Right lobe of liver (tissue), 6 donors: ENCODE results near the gene SHC2. TPM values are rescaled to one million over a fixed set of nuclear protein-coding genes. Genes with fewer than 3 reads are reported as not detected.
"Not testable (repeated sequence)": the region's sequence is repeated elsewhere in the genome, so short reads cannot be mapped to it uniquely, and the experiment has no call there.

Source experiments
- ATAC-seq, 4 donors: fragments of 200-7000 bp; cut with Tn5 transposase; one replicate each; pipeline ENCODE4 v1.9.1; 2020; ENCODE audit warnings: mild to moderate bottlenecking in 4 of 4, moderate library complexity in 4 of 4
- DNase-seq, 3 donors: peaks; one replicate each; pipeline ENCODE4 v3.0.0-alpha.2; 2020
- H3K27ac ChIP-seq, 3 donors: fragments of 200-600 bp; one replicate each; pipeline ENCODE4 v1.8.0; 2022
- H3K27me3 ChIP-seq, 2 donors: fragments of 200-600 bp; one replicate each; pipeline ENCODE4 v1.8.0; 2022
- H3K36me3 ChIP-seq, 4 donors: fragments of 200-600 bp; sonication (generic) in 1 of 4; one replicate each; pipeline versions ENCODE4 v1.5.1 to v1.8.0; 2017 to 2022; ENCODE audit warnings: control low read depth in 1 of 4
- H3K4me1 ChIP-seq, 4 donors: fragments of 200-600 bp; sonication (generic) in 1 of 4; one replicate each; pipeline versions ENCODE4 v1.5.1 to v1.8.0; 2017 to 2022; ENCODE audit warnings: control low read depth in 1 of 4
- H3K4me3 ChIP-seq, 3 donors: fragments of 200-600 bp; one replicate each; pipeline ENCODE4 v1.8.0; 2022
- H3K9me3 ChIP-seq, 4 donors: fragments of 200-600 bp; sonication (generic) in 1 of 4; one replicate each; pipeline versions ENCODE4 v1.5.1 to v1.8.0; 2017 to 2022; ENCODE audit warnings: control low read depth in 1 of 4
- CTCF ChIP-seq, 4 donors: fragments of 200-600 bp in 3 of 4; fragments of 450-650 bp in 1 of 4; IDR thresholded peaks; one replicate each; pipeline versions ENCODE4 v1.5.1 to v1.8.0; 2016 to 2022; ENCODE audit warnings: antibody characterized with exemption in 4 of 4, mild to moderate bottlenecking in 2 of 4
- POLR2A ChIP-seq: fragments of 450-650 bp; IDR thresholded peaks from one replicate; pipeline ENCODE4 v1.6.1; 2017; ENCODE audit warnings: antibody characterized with exemption, mild to moderate bottlenecking
- WGBS: methylation state at CpG from one replicate; pipeline ENCODE4 v1.1.6; 2018; ENCODE audit warnings: low coverage, low lambda C conversion rate; ENCODE audit not compliant: insufficient coverage; ENCODE audit errors: missing lambda C conversion rate; 5-methylcytosine and 5-hydroxymethylcytosine counted together
- intact Hi-C, 2 donors: fragments of 100-400 bp; cut with DNase I; formaldehyde crosslinking; loops; one replicate each; pipeline versions ENCODE4 v1.11.2 to v1.14.1; 2022
- total RNA-seq, 6 experiments: library from RNA; depleted of rRNA in 2 of 6; stranded (reverse); fragments of >200 nt in 2 of 6; fragmentation: NEBNext Ultra II Directional in 3 of 6; extraction: Animal tissue kit (Norgen Biotek cat#: 25700) in 3 of 6; gene quantifications; one replicate each; pipeline versions ENCODE4 v1.1.0 to v1.2.4, GENCODE V29; 2016 to 2023
- donor health status: DM: no; HTN: yes; CAD: no.
- donor health status: DM: no; HTN: no; CAD: no.
- donor health status: DM: no; HTN: no; CAD: no.
- donor health status: DM: no; HTN: yes; CAD: no.
- donor health status: DM: no; HTN: yes; CAD: no.

Gene SHC2
- total RNA-seq, 6 experiments from 2014 or later: 48.4 to 69.9 (median 59.1) TPM

- 70% methylated on average over 2 of the region's 12 CpGs for WGBS
- TF ChIP-seq POLR2A: no peak
- no peak for TF ChIP-seq CTCF (IDR thresholded peaks at IDR 0.05)
- DNase-seq: peak in 1 of 3 donors; percentile 33
- H3K27me3 ChIP-seq: no peaks in the 10 kb centered on the region
- H3K27ac ChIP-seq: no peak overlapping the region
- intact Hi-C loops: no loop called here
- ATAC-seq: no peak
- H3K9me3 ChIP-seq: no peaks in the 10 kb centered on the region
- H3K4me1 ChIP-seq: no peaks in the 10 kb centered on the region
- no peaks in the 10 kb centered on the region for H3K36me3 ChIP-seq
- no peak overlapping the region for H3K4me3 ChIP-seq
These were observed 70.9 kb downstream of the SHC2 start for GRCh38 chr19:389935-390289.

- Histone ChIP-seq H3K4me3 (no peak overlapping the region), H3K4me1 (no peaks in the 10 kb centered on the region), H3K27ac (no peak overlapping the region), H3K9me3 (no peaks in the 10 kb centered on the region), H3K36me3 (no peaks in the 10 kb centered on the region), H3K27me3 (no peaks in the 10 kb centered on the region)
- WGBS: 29% methylated on average over 10 of the region's 21 CpGs
- ATAC-seq (peak in 2 of 4 donors; percentile 33 to 36), DNase-seq (peak in 1 of 3 donors; percentile 23)
- no peak for TF ChIP-seq CTCF (IDR thresholded peaks at IDR 0.05)
- TF ChIP-seq POLR2A: no peak
- intact Hi-C loops: no loop called here
These were observed 71.4 kb downstream of the SHC2 start for GRCh38 chr19:389255-389934.

DNA sequence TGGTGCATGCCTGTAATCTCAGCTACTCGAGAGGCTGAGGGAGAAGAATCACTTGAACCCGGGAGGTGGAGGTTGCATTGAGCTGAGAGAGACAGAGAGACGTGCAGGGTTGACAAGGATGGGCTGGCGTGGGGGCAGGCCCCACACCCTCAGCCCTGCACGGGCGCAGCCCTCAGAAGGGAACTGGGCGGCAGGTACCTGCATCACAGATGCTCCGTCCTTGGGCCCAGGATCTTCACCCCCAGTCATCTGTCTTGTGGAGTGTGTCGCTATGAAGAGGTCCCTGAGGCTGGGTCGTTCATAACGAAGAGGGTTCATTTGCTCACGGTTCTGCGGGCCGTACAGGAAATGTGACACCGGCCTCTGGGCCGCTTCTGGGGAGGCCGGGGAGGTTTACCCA is 72.1 kb downstream of the SHC2 start:
- Histone ChIP-seq H3K9me3 (no peaks in the 10 kb centered on the region), H3K36me3 (no peaks in the 10 kb centered on the region), H3K27me3 (no peaks in the 10 kb centered on the region), H3K4me1 (no peaks in the 10 kb centered on the region), H3K27ac (no peak overlapping the region), H3K4me3 (no peak overlapping the region)
- no peak for TF ChIP-seq CTCF (IDR thresholded peaks at IDR 0.05)
- no peak for TF ChIP-seq POLR2A
- WGBS: 64% methylated on average over 10 of the region's 17 CpGs
- intact Hi-C loops: no loop called here
- ATAC-seq (no peak), DNase-seq (peak in 1 of 3 donors; percentile 31)

DNA sequence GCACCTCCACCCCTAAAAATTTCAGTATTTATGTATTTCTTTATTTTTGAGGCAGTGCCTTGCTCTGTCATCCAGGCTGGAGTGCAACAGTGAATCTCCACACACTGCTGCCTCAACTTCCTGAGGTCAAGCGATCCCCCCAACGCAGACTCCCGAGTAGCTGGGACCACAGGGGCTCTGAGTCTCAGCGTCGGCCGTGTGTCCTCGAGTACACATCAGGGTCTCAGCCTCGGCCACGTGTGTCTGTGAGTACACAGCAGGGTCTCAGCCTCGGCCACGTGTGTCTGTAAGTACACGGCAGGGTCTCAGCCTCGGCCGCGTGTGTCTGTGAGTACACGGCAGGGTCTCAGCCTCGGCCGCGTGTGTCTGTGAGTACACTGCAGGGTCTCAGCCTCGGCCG is 73.1 kb downstream of the SHC2 start:
- Histone ChIP-seq H3K4me3 (no peak overlapping the region), H3K4me1 (no peaks in the 10 kb centered on the region), H3K9me3 (no peaks in the 10 kb centered on the region), H3K27ac (no peak overlapping the region), H3K36me3 (no peaks in the 10 kb centered on the region), H3K27me3 (no peaks in the 10 kb centered on the region)
- DNase-seq (no peak), ATAC-seq (no peak)
- TF ChIP-seq POLR2A: no peak
- no peak for TF ChIP-seq CTCF (IDR thresholded peaks at IDR 0.05)
- intact Hi-C loops: no loop called here
- WGBS: 29% methylated on average over 5 of the region's 21 CpGs

- H3K4me3 ChIP-seq, ATAC-seq, H3K27ac ChIP-seq, H3K27me3 ChIP-seq, DNase-seq, H3K4me1 ChIP-seq, intact Hi-C loops, H3K36me3 ChIP-seq, H3K9me3 ChIP-seq: not testable (repeated sequence)
- 26% methylated on average over 13 of the region's 22 CpGs for WGBS
These were observed 74.1 kb downstream of the SHC2 start for GRCh38 chr19:386632-387301.

DNA sequence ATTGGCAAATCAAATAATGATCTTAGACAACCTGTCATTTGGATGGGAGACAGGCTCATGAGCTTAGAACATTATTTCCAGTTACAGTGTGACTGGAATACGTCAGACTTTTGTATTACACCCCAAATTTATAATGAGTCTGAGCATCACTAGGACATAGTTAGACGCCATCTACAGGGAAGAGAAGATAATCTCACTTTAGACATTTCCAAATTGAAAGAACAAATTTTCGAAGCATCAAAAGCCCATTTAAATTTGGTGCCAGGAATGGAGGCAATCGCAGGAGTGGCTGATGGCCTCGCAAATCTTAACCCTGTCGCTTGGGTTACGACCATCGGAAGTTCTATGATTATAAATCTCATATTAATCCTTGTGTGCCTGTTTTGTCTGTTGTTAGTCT is 74.6 kb downstream of the SHC2 start:
- H3K27me3 ChIP-seq, DNase-seq, H3K36me3 ChIP-seq, intact Hi-C loops, H3K4me1 ChIP-seq, H3K9me3 ChIP-seq, ATAC-seq, H3K4me3 ChIP-seq, H3K27ac ChIP-seq: not testable (repeated sequence)
- 65% methylated on average over 7 of the region's 8 CpGs for WGBS
